Mesodermal cell (in vitro differentiated cells): ENCODE results near the gene FBXO40.

Source experiments
- H3K27ac ChIP-seq: 2 replicates; pipeline ENCODE4 v1.7.0; 2013; ENCODE audit warnings: mild to moderate bottlenecking, low read depth, low read length, moderate library complexity; ENCODE audit not compliant: severe bottlenecking
- H3K36me3 ChIP-seq: 2 replicates; pipeline ENCODE4 v1.7.1; 2013; ENCODE audit warnings: mild to moderate bottlenecking, low read length, moderate library complexity; ENCODE audit not compliant: control insufficient read depth, insufficient read depth
- H3K4me1 ChIP-seq: one replicate; pipeline ENCODE4 v1.7.1; 2013; ENCODE audit warnings: mild to moderate bottlenecking, low read length; ENCODE audit not compliant: insufficient read depth, control insufficient read depth, poor library complexity, severe bottlenecking
- H3K4me3 ChIP-seq: 2 replicates; pipeline ENCODE4 v1.7.0; 2013; ENCODE audit warnings: low read length, control low read depth, mild to moderate bottlenecking; ENCODE audit not compliant: insufficient read depth, poor library complexity, severe bottlenecking; ENCODE audit errors: extremely low read depth
- H3K9me3 ChIP-seq: 2 replicates; pipeline ENCODE4 v1.7.1; 2013; ENCODE audit warnings: mild to moderate bottlenecking, low read length, moderate library complexity; ENCODE audit not compliant: control insufficient read depth
- WGBS, 2 experiments: methylation state at CpG; one replicate each; pipeline ENCODE4 v1.1.5; 2013; ENCODE audit warnings: missing lambda C conversion rate in 2 of 2; ENCODE audit not compliant: insufficient coverage in 2 of 2; 5-methylcytosine and 5-hydroxymethylcytosine counted together

The FBXO40 gene

DNA sequence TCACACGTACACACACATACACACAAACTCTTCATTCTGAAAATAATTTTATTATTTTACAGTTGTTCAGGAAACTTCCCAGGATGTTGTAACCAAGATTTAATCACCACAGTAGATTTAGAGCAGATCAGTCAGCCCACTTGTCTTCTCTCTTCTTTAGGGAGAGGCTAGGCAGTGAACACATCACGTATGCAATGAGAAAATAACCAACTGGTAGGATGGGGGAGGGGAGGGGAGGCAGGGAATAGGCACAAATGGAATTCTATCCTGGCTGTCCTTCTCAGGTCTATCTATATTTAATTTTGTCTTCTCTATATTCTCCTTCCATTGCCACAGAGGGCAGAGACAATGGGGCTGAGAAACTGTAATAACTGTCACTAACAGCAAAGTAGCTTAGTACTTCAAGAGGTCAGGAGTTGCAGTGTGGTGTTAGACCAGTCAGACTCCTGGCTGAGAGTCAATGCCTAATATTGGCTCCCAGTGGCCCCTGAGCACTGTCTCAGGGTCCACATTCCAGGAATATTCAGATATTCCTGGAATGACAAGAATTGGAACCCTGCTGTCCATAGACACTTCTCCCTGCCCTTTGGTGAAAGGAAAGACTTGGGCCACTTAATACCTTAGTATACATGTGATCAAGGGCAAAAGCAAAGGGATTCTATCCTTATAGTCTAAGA lies 70.1 kb downstream of the FBXO40 start:
- Histone ChIP-seq H3K27ac (no peak overlapping the region), H3K36me3 (peaks cover 69% of the 10 kb centered on the region)
- WGBS, 2 experiments, result 80% methylated on average over 1 of the region's 2 CpGs; no CpG with 5 or more reads in 1 of the 2 experiments

DNA sequence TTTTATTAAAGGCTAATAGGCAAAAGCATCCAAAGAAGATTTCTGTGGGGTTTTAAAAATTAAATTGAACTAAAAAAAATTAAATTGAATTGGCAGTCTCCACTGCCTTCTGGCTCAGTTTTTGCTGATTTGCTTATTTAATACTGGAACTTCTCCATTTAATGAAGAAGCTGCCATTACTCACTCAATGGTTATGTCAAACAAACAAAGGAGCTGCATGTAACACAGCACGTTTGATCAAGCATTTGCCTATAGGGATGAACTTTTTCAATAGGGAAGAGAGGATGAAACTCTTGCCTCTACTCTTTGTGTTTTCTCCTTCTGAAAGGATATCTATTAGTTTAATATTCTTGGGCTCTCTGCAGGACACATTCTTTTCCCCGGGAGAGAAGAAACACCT lies 72.3 kb downstream of the FBXO40 start:
- WGBS, 2 experiments, result 100% methylated on average over 1 of the region's 2 CpGs; no CpG with 5 or more reads in 1 of the 2 experiments
- no peaks in the 10 kb centered on the region for H3K9me3 ChIP-seq
- peaks cover 86% of the 10 kb centered on the region for H3K36me3 ChIP-seq

More for the DNA sequence above, 70.1 kb downstream of the FBXO40 start:
- H3K9me3 ChIP-seq, result no peaks in the 10 kb centered on the region
- no peak overlapping the region for H3K4me3 ChIP-seq
- H3K4me1 ChIP-seq, result peaks cover 22% of the 10 kb centered on the region

DNA sequence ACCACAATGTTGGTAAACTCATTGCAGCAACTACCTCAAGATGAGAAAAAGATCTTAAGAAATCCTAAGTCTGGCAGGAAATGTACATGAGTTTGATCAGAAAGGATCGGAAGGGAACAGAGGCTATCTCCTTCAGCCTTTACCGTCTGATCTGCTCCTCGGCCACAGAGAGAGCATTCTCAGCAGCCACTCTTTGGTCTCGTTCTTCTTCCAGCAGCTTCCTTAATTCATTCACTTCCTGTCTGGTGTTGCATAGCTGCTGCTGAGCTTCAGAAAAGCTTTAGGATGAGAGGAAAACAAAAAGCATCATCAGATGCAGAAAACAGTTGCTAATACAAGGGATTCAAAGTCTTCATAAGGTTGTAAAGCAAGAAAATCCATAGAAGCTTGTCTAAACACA lies 74.2 kb downstream of the FBXO40 start:
- Histone ChIP-seq H3K36me3 (peaks cover 91% of the 10 kb centered on the region), H3K4me1 (peaks cover 16% of the 10 kb centered on the region), H3K4me3 (no peak overlapping the region), H3K9me3 (no peaks in the 10 kb centered on the region), H3K27ac (no peak overlapping the region)
- 84 to 92% methylated on average over 4 of the region's 4 CpGs for WGBS, 2 experiments

More for the DNA sequence above, 72.3 kb downstream of the FBXO40 start:
- no peak overlapping the region for H3K4me3 ChIP-seq
- H3K27ac ChIP-seq, result no peak overlapping the region
- H3K4me1 ChIP-seq, result peaks cover 22% of the 10 kb centered on the region

DNA sequence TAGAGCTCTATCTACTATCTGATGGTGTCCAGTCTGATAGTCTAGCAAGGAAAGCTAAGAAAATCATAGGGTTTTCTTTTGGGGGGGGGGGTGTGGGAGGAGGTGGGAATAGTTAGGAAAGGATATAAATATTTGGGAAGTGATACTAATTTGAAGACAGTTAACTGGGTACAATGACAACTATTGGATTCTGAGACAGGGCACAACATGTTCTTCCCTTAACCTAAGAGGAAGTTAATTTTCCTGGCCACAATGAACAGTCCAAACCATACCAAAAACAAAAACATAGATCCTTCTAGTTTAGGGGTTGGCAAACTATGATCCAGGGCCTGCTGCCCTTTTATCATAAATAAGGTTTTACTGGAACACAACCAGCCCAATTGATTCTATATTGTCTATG lies 77.5 kb downstream of the FBXO40 start:
- Histone ChIP-seq H3K4me3 (no peak overlapping the region), H3K4me1 (no peaks in the 10 kb centered on the region), H3K36me3 (peaks cover 79% of the 10 kb centered on the region), H3K27ac (no peak overlapping the region), H3K9me3 (no peaks in the 10 kb centered on the region)

DNA sequence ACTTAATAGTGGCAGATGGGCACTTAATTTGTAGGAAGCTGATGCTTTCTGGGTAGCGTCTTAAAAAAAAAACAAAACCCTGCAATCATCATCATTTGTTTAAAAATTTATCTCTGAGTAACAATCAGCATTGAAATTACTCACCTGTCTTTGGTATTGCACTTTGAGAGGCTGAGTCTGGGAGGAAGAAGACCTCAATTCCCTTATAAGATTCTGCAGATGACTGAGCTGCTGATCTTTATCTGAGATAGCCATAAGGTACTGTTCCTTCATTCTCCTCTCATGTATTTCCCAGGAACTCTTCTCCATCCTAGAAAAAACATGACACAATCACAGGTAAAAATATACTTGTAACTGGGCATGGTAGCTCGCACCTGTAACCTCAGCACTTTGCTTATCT lies 84.0 kb downstream of the FBXO40 start:
- Histone ChIP-seq H3K36me3 (peaks cover 67% of the 10 kb centered on the region), H3K4me1 (no peaks in the 10 kb centered on the region), H3K9me3 (no peaks in the 10 kb centered on the region), H3K4me3 (no peak overlapping the region), H3K27ac (no peak overlapping the region)
- no CpG with 5 or more reads among the region's 2 CpGs for WGBS, 2 experiments
